Transverse colon (tissue), 4 donors: ENCODE measurements around the gene HSBP1. TPM values are rescaled to one million over a fixed set of nuclear protein-coding genes. Genes with fewer than 3 reads are reported as not detected.

ENCODE experiments used
- DNase-seq: peaks from one replicate; pipeline ENCODE4 v3.0.0-alpha.2; 2019
- H3K27ac ChIP-seq, 4 donors: fragments of 200-600 bp; sonication (generic); 2 replicates each; pipeline ENCODE4 v1.5.1; 2016 to 2018; ENCODE audit warnings: inconsistent platforms in 4 of 4
- H3K27me3 ChIP-seq: fragments of 200-600 bp; sonication (generic); 2 replicates; pipeline ENCODE4 v1.5.1; 2017; ENCODE audit warnings: inconsistent platforms
- H3K36me3 ChIP-seq, 4 donors: fragments of 200-600 bp; sonication (generic); 2 replicates each; pipeline ENCODE4 v1.5.1; 2017 to 2019; ENCODE audit warnings: inconsistent platforms in 4 of 4
- H3K4me1 ChIP-seq, 4 donors: fragments of 200-600 bp; sonication (generic); 2 replicates each; pipeline ENCODE4 v1.5.1; 2017 to 2020; ENCODE audit warnings: inconsistent platforms in 4 of 4
- H3K4me3 ChIP-seq, 4 donors: fragments of 200-600 bp; sonication (generic); 1 replicate in 1 of 4; 2 replicates in 3 of 4; pipeline versions ENCODE4 v1.5.1 to v1.6.1; 2017 to 2019; ENCODE audit warnings: inconsistent platforms in 4 of 4
- H3K9me3 ChIP-seq, 2 donors: fragments of 200-600 bp; sonication (generic); 2 replicates each; pipeline ENCODE4 v1.5.1; 2017 to 2019; ENCODE audit warnings: inconsistent platforms in 2 of 2
- CTCF ChIP-seq, 5 experiments: fragments of 200-600 bp in 3 of 5; fragments of 450-650 bp in 2 of 5; sonication (generic) in 3 of 5; IDR thresholded peaks; 1 replicate in 2 of 5; 2 replicates in 3 of 5; pipeline ENCODE4 v1.5.1; 2016 to 2017; ENCODE audit warnings: antibody characterized with exemption in 5 of 5, inconsistent platforms in 3 of 5, mild to moderate bottlenecking in 2 of 5, moderate library complexity in 1 of 5
- EP300 ChIP-seq: sonication (generic); formaldehyde crosslinking; IDR thresholded peaks from one replicate; pipeline ENCODE4 v1.6.1; 2017; ENCODE audit warnings: antibody characterized with exemption, low read depth
- POLR2A ChIP-seq: fragments of 450-650 bp; IDR thresholded peaks from one replicate; pipeline ENCODE4 v1.6.1; 2016; ENCODE audit warnings: antibody characterized with exemption, mild to moderate bottlenecking, moderate library complexity
- POLR2AphosphoS5 ChIP-seq, 3 donors: sonication (generic); formaldehyde crosslinking; IDR thresholded peaks; one replicate each; pipeline ENCODE4 v1.6.1; 2016; ENCODE audit warnings: antibody characterized with exemption in 3 of 3
- WGBS, 2 donors: methylation state at CpG; one replicate each; pipeline ENCODE4 v1.1.5; 2018; ENCODE audit warnings: low coverage in 1 of 2; 5-methylcytosine and 5-hydroxymethylcytosine counted together
- in situ Hi-C, 4 donors: fragments of 200-750 bp; cut with MboI; loops; one replicate each; pipeline versions ENCODE4 v1.15.0 to v1.15.1; 2017; ENCODE audit warnings: low sequenced_read_pairs in 3 of 4, low pct_ligation_motif_present in 1 of 4, low pct_unique_long_range_greater_than_20kb in 1 of 4
- intact Hi-C: fragments of 100-400 bp; cut with DNase I; formaldehyde crosslinking; loops from one replicate; pipeline ENCODE4 v1.15.1; 2023; ENCODE audit warnings: low total_unique reads
- total RNA-seq, 4 donors: library from RNA; depleted of rRNA; stranded (reverse); fragments of >200 nt; gene quantifications; one replicate each; pipeline ENCODE4 v1.1.0, GENCODE V29; 2016

HSBP1 gene
- total RNA-seq, 4 donors from 2014 or later: 3.4 to 14.0 (median 10.8) TPM

GRCh38 chr16:83776944-83777343 is 30.8 kb upstream of the HSBP1 start:
- peaks cover 0 to 6% (median 0%) of the 10 kb centered on the region in 4 donors for H3K4me1 ChIP-seq
- no peak overlapping the region for H3K4me3 ChIP-seq
- no peaks in the 10 kb centered on the region for H3K9me3 ChIP-seq
- no peak overlapping the region for H3K27ac ChIP-seq
- in situ Hi-C loops (no loop called here), intact Hi-C loops (no loop called here)
- H3K27me3 ChIP-seq: no peaks in the 10 kb centered on the region
- WGBS, 2 donors: 83 to 89% methylated on average over 1 to 9 of the region's 9 CpGs
- no peak for DNase-seq
- no peak for TF ChIP-seq POLR2A
- no peak for TF ChIP-seq POLR2AphosphoS5 (IDR thresholded peaks at IDR 0.05)
- TF ChIP-seq CTCF (IDR thresholded peaks at IDR 0.05): no peak
- no peak for TF ChIP-seq EP300
- H3K36me3 ChIP-seq: no peaks in the 10 kb centered on the region

- Histone ChIP-seq H3K36me3 (no peaks in the 10 kb centered on the region), H3K4me1 (peaks cover 0 to 6% (median 0%) of the 10 kb centered on the region in 4 donors), H3K9me3 (no peaks in the 10 kb centered on the region), H3K27me3 (no peaks in the 10 kb centered on the region), H3K4me3 (no peak overlapping the region), H3K27ac (no peak overlapping the region)
- TF ChIP-seq CTCF (IDR thresholded peaks at IDR 0.05) (no peak), POLR2A (no peak), EP300 (no peak), POLR2AphosphoS5 (IDR thresholded peaks at IDR 0.05) (no peak)
- in situ Hi-C loops (no loop called here), intact Hi-C loops (no loop called here)
- no peak for DNase-seq
- WGBS, 2 donors: 13 to 32% methylated on average over 1 to 6 of the region's 6 CpGs
Measured at GRCh38 chr16:83779886-83780285, 27.9 kb upstream of the HSBP1 start.

GRCh38 chr16:83785455-83785854 is 22.3 kb upstream of the HSBP1 start:
- Histone ChIP-seq H3K27ac (no peak overlapping the region), H3K4me1 (no peaks in the 10 kb centered on the region), H3K4me3 (no peak overlapping the region), H3K9me3 (no peaks in the 10 kb centered on the region), H3K27me3 (no peaks in the 10 kb centered on the region), H3K36me3 (no peaks in the 10 kb centered on the region)
- in situ Hi-C loops (no loop called here), intact Hi-C loops (no loop called here)
- DNase-seq: no peak
- WGBS, 2 donors: 83% methylated on average over 2 of the region's 2 CpGs; no CpG with 5 or more reads in 1 of the 2 donors
- TF ChIP-seq CTCF (IDR thresholded peaks at IDR 0.05) (no peak), EP300 (no peak), POLR2A (no peak), POLR2AphosphoS5 (IDR thresholded peaks at IDR 0.05) (no peak)

GRCh38 chr16:83789642-83790401 is 18.0 kb upstream of the HSBP1 start:
- no peaks in the 10 kb centered on the region for H3K4me1 ChIP-seq
- in situ Hi-C loops: no loop called here
- WGBS, 2 donors: 65 to 72% methylated on average over 5 to 8 of the region's 8 CpGs
- TF ChIP-seq EP300 (no peak), POLR2A (no peak), POLR2AphosphoS5 (IDR thresholded peaks at IDR 0.05) (no peak), CTCF (IDR thresholded peaks at IDR 0.05) (no peak)
- no peak overlapping the region for H3K27ac ChIP-seq
- no peaks in the 10 kb centered on the region for H3K36me3 ChIP-seq
- no peak for DNase-seq
- no peaks in the 10 kb centered on the region for H3K27me3 ChIP-seq
- intact Hi-C loops: no loop called here
- H3K9me3 ChIP-seq: no peaks in the 10 kb centered on the region
- no peak overlapping the region for H3K4me3 ChIP-seq
